Measurements from ENCODE around the gene OGFOD1. TPM values are rescaled to one million over a fixed set of nuclear protein-coding genes. Genes with fewer than 3 reads are reported as not detected.
"Not testable (repeated sequence)": the region's sequence is repeated elsewhere in the genome, so short reads cannot be mapped to it uniquely, and the experiment has no call there.

Gene OGFOD1
- total RNA-seq, 1 experiment from 2014 or later: 64.8 TPM

DNA sequence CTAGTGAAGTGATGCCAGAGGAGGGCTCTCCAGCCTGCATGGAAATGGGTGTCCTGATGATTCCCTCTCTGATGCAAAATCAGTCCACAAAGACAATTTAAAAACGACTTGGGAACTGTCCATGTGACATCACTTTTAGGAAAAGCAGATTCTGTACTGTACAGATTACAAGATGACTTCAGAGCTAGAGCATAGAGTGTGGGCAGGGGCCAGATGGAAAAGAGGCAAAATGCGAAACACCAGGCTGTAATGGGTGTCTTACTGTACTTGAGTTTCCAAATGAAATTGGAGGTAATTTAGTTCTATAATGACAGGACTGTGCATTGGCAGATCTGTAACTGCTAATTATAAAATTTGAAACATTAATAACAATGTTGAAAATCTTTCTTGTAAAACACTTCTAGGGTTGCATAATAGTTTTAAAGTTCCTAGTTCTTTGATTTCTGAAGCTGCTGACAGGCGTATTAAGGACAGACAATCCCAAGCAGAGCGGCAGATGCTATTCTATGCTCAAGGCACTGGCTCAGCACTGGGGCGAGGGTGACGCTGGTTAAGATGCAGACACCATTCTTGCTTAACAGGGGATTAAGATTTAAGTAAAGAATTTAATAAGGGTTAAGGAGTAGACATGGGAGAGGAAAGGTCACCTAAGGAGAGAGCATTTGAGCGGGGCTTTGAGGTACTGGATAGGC lies 29.6 kb downstream of the OGFOD1 start:
- no peak for DNase-seq (ENCODE audit: low read depth)

- DNase-seq (ENCODE audit: low read depth): peak; percentile 33
Observed at GRCh38 chr16:56481468-56482122, 30.2 kb downstream of the OGFOD1 start.

- DNase-seq (ENCODE audit: low read depth): no peak
Observed at GRCh38 chr16:56482683-56483236, 31.4 kb downstream of the OGFOD1 start.

DNA sequence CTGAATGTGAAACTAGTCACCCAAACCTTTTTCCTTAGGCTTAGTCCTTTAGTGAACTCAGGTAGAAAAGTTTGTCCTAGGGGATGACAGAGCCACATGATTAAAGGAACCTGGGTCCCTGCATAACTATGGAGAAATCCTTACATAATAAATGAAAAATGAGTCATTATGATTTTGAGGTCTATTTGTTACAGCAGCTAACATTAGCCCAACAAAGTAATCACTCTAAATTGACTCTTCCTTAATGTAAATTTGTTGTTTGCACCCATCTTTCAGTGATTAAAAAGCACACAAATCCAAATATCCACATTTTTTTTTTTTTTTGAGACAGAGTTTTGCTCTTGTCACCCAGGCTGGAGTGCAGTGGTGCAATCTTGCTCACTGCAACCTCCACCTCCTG lies 32.0 kb downstream of the OGFOD1 start:
- DNase-seq (ENCODE audit: low read depth): no peak

DNA sequence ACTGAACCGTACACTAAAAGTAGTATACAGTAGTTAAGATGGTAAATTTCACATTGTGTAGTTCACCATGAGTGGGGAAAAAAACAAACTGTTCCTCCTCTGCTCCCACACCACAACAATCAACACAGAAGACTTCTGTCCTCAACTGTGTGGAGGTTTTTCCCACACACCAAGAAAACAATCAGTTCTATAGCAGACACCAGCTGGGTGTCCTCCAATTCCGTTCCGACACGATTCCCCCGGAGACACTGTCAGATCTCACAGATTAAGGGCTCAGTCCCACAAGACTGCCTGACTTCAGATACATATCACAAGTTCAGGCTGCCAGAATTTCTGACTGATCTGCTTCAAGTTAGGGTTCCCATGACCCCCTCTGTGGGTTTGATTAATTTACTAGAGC lies 36.7 kb downstream of the OGFOD1 start:
- DNase-seq (ENCODE audit: low read depth): no peak

DNA sequence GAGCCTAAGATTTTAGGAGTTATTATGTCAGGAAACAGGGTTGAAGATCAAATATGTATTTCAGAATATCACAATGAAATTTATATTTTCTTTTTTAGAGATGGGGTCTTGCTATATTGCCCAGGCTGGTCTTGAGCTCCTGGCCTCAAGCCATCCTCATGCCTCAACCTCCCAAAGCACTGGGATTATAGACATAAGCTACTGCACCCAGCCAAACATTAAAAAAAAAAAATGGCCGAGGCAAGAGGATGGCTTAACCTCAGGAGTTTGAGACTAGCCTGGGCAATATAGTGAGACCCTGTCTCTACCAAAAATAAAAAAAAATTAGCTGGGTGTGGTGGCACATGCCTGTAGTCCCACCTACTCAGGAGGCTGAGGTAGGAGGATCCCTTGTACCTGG lies 37.5 kb downstream of the OGFOD1 start:
- not testable (repeated sequence) for DNase-seq (ENCODE audit: low read depth)

- DNase-seq (ENCODE audit: low read depth): no peak
Observed at GRCh38 chr16:56491657-56492261, 40.4 kb downstream of the OGFOD1 start.

GRCh38 chr16:56493126-56493525 lies 41.8 kb downstream of the OGFOD1 start:
- no peak for DNase-seq (ENCODE audit: low read depth)

- DNase-seq (ENCODE audit: low read depth): no peak
Observed at GRCh38 chr16:56493815-56494214, 42.5 kb downstream of the OGFOD1 start.

- no peak for DNase-seq (ENCODE audit: low read depth)
Observed at GRCh38 chr16:56505181-56505580, 53.8 kb downstream of the OGFOD1 start.

- DNase-seq (ENCODE audit: low read depth): no peak
Observed at GRCh38 chr16:56506941-56507340, 55.6 kb downstream of the OGFOD1 start.

DNA sequence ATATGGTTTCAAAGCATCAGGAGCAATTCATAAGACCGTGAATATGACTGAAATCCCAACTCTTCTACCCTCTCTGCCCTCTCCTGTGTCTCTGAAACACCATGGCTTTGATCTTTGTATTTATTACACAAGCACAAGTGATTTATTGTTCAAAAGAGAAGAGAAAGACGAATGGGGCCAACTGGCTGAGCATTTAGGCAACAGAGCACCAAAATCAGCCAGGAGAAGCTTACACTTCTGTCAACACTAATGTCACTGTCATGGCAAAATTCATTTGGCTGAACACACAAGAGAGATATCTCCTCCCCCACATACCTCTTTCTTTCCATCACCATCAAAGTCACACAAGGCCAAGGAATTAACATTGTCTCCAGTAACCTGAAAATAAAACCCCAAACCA lies 59.2 kb downstream of the OGFOD1 start:
- no peak for DNase-seq (ENCODE audit: low read depth)

- DNase-seq (ENCODE audit: low read depth): no peak
Observed at GRCh38 chr16:56512025-56512424, 60.7 kb downstream of the OGFOD1 start.

DNA sequence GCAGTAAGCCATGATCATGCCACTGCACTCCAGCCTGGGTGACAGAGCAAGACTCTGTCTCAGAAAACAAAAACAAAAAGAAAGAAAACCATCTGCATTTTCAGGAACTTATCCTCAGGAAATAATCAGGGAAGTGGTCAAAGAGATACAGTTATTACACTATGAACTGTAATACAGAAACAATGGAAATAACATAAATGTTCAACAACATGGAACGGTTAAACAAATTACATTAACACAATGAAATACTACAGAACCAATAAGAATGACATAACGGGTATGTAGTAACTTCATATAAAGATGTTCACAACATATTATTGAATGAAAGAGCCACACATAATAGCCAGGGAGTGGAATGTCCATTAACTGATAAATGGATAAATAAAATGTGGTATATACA lies 61.7 kb downstream of the OGFOD1 start:
- DNase-seq (ENCODE audit: low read depth): no peak

- peak; percentile 67 for DNase-seq (ENCODE audit: low read depth)
Observed at GRCh38 chr16:56513972-56514371, 62.6 kb downstream of the OGFOD1 start.

- DNase-seq (ENCODE audit: low read depth): no peak
Observed at GRCh38 chr16:56514845-56515244, 63.5 kb downstream of the OGFOD1 start.

DNA sequence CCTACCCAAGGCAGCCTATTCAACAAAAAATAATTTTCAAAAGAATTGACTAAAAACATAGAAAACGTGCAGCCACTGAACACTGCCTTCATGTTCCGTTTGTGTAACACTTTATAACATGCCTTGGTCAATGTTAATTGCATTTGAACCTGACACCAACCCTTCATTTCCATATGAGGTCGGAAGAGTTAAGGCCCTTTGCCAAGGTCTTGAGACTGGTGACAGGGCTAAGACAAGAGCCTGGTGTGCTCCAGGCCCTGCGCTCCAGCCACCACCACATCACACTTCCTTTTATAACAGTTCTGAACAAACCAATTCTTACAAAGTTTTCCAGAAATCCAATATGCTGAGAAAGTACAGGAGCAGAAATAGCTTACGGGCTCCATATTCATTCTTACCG lies 64.3 kb downstream of the OGFOD1 start:
- DNase-seq (ENCODE audit: low read depth): no peak

- DNase-seq (ENCODE audit: low read depth): no peak
Observed at GRCh38 chr16:56517206-56517605, 65.9 kb downstream of the OGFOD1 start.

GRCh38 chr16:56518425-56518824 lies 67.1 kb downstream of the OGFOD1 start:
- DNase-seq (ENCODE audit: low read depth): no peak

DNA sequence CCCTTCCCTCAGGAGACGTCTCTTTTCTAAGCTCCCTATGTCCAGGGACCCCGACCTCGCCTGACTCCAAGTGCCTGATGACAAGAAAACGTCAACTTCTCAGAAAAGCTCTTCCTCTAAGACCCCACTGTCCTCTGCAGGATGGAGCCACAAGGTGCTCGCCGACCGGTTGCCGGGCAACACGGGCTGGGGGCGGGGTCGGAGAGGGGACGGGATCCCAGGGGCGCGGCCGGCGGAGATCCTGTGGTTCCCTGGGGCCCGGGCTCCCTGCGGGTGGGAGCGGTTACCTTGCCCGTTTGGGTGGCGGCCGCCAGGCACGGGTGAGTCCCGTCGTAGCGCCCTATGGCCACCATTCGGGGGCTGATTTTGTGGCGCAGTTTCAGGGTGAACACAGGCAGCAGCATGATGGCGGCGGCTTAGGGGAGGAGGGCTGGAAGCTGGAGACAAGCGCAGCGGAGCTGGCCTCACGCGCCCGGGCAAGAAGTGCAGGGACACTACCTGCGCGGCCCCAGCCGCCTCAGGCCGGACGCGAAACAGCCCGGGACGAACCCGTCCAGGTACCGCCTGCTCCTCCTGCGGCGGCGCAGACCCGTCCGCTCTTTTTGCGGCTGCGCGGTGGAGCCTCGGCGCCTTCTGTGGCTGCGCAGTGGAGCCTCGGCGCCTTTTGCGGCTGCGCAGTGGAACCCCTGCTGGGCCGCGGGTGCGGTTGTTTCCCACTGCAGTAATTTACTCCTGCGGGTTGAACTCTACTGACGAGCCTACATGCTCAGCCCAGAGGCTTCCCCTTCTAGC lies 68.3 kb downstream of the OGFOD1 start, which contains the start of gene BBS2:
Gene BBS2, minus strand, starts transcription at position 566 of the 792 bp plus-strand sequence. Its CDS starts 162 bp downstream, at position 404.
- peak; percentile 80 for DNase-seq (ENCODE audit: low read depth)

- no peak for DNase-seq (ENCODE audit: low read depth)
Observed at GRCh38 chr16:56520251-56520577, 68.9 kb downstream of the OGFOD1 start.

DNA sequence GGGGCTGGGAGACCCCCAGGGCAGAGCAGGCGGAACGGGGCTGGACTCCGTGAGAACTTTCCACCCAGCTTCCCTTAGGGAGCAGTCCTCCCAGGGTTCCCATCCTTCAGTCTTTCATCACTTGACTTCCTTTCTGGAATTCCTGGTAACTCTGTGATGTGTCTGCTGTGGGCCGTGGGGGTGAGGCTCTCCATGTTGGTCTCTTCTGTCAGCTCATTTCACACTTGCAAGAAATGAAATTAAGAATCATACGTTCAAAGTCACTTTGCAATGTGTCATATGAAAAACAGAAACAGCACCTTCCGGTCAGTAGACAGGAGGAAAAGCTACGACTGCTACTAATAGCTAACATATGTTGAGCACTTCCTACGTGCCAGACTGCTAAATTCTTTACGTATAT lies 73.9 kb downstream of the OGFOD1 start:
- DNase-seq (ENCODE audit: low read depth): peak; percentile 46
